ENCODE data around the gene TTLL5. TPM values are rescaled to one million over a fixed set of nuclear protein-coding genes. Genes with fewer than 3 reads are reported as not detected.

TTLL5 gene
- total RNA-seq, 1 donor from 2014 or later = 29.6 TPM

- intact Hi-C loops (cut with micrococcal nuclease) = no loop called here
- DNase-seq (ENCODE audit: low spot score) = no peak
- Mint-ChIP-seq H3K36me3 (ENCODE audit: low read depth) (no peaks in the 10 kb centered on the region), H3K4me3 (ENCODE audit: low read depth) (no peak overlapping the region), H3K27me3 (ENCODE audit: low read depth) (no peaks in the 10 kb centered on the region), H3K4me1 (ENCODE audit: low read depth) (peaks cover 10% of the 10 kb centered on the region), H3K27ac (no peak overlapping the region), H3K9me3 (no peaks in the 10 kb centered on the region)
Measured at GRCh38 chr14:75863221-75863620, 202.2 kb downstream of the TTLL5 start.

- Mint-ChIP-seq H3K27me3 (ENCODE audit: low read depth) (no peaks in the 10 kb centered on the region), H3K9me3 (no peaks in the 10 kb centered on the region), H3K27ac (no peak overlapping the region), H3K4me1 (ENCODE audit: low read depth) (peaks cover 10% of the 10 kb centered on the region), H3K4me3 (ENCODE audit: low read depth) (no peak overlapping the region), H3K36me3 (ENCODE audit: low read depth) (no peaks in the 10 kb centered on the region)
- DNase-seq (ENCODE audit: low spot score) = no peak
- intact Hi-C loops (cut with micrococcal nuclease) = no loop called here
Measured at GRCh38 chr14:75864352-75864751, 203.3 kb downstream of the TTLL5 start.

- H3K4me1 Mint-ChIP-seq (ENCODE audit: low read depth) = peaks cover 10% of the 10 kb centered on the region
- intact Hi-C loops (cut with micrococcal nuclease) = no loop called here
- no peaks in the 10 kb centered on the region for H3K9me3 Mint-ChIP-seq
- no peaks in the 10 kb centered on the region for H3K27me3 Mint-ChIP-seq (ENCODE audit: low read depth)
- H3K27ac Mint-ChIP-seq = no peak overlapping the region
- no peak for DNase-seq (ENCODE audit: low spot score)
- no peak overlapping the region for H3K4me3 Mint-ChIP-seq (ENCODE audit: low read depth)
- no peaks in the 10 kb centered on the region for H3K36me3 Mint-ChIP-seq (ENCODE audit: low read depth)
Measured at GRCh38 chr14:75865531-75865930, 204.5 kb downstream of the TTLL5 start.

GRCh38 chr14:75866970-75867369, 205.9 kb downstream of the TTLL5 start:
- no peak for DNase-seq (ENCODE audit: low spot score)
- H3K9me3 Mint-ChIP-seq = no peaks in the 10 kb centered on the region
- intact Hi-C loops (cut with micrococcal nuclease) = no loop called here
- H3K4me3 Mint-ChIP-seq (ENCODE audit: low read depth) = no peak overlapping the region
- H3K4me1 Mint-ChIP-seq (ENCODE audit: low read depth) = peaks cover 9% of the 10 kb centered on the region
- peaks cover 5% of the 10 kb centered on the region for H3K36me3 Mint-ChIP-seq (ENCODE audit: low read depth)
- no peaks in the 10 kb centered on the region for H3K27me3 Mint-ChIP-seq (ENCODE audit: low read depth)
- no peak overlapping the region for H3K27ac Mint-ChIP-seq

- Mint-ChIP-seq H3K4me3 (ENCODE audit: low read depth) (no peak overlapping the region), H3K9me3 (no peaks in the 10 kb centered on the region), H3K4me1 (ENCODE audit: low read depth) (peaks cover 16% of the 10 kb centered on the region), H3K36me3 (ENCODE audit: low read depth) (peaks cover 5% of the 10 kb centered on the region), H3K27me3 (ENCODE audit: low read depth) (no peaks in the 10 kb centered on the region), H3K27ac (no peak overlapping the region)
- DNase-seq (ENCODE audit: low spot score) = no peak
- intact Hi-C loops (cut with micrococcal nuclease) = no loop called here
Measured at GRCh38 chr14:75871181-75871880, 210.3 kb downstream of the TTLL5 start.

GRCh38 chr14:75875958-75876357, 214.9 kb downstream of the TTLL5 start:
- H3K27ac Mint-ChIP-seq = no peak overlapping the region
- no peak for DNase-seq (ENCODE audit: low spot score)
- no peaks in the 10 kb centered on the region for H3K27me3 Mint-ChIP-seq (ENCODE audit: low read depth)
- H3K4me3 Mint-ChIP-seq (ENCODE audit: low read depth) = no peak overlapping the region
- no peaks in the 10 kb centered on the region for H3K9me3 Mint-ChIP-seq
- intact Hi-C loops (cut with micrococcal nuclease) = no loop called here
- peaks cover 5% of the 10 kb centered on the region for H3K36me3 Mint-ChIP-seq (ENCODE audit: low read depth)
- H3K4me1 Mint-ChIP-seq (ENCODE audit: low read depth) = peaks cover 28% of the 10 kb centered on the region

GRCh38 chr14:75876530-75876929, 215.5 kb downstream of the TTLL5 start:
- Mint-ChIP-seq H3K4me3 (ENCODE audit: low read depth) (no peak overlapping the region), H3K9me3 (no peaks in the 10 kb centered on the region)
- intact Hi-C loops (cut with micrococcal nuclease) = no loop called here

GRCh38 chr14:75877292-75877691, 216.2 kb downstream of the TTLL5 start:
- H3K27me3 Mint-ChIP-seq (ENCODE audit: low read depth) = no peaks in the 10 kb centered on the region
- peaks cover 19% of the 10 kb centered on the region for H3K4me1 Mint-ChIP-seq (ENCODE audit: low read depth)
- no peaks in the 10 kb centered on the region for H3K9me3 Mint-ChIP-seq
- H3K27ac Mint-ChIP-seq = no peak overlapping the region
- no peaks in the 10 kb centered on the region for H3K36me3 Mint-ChIP-seq (ENCODE audit: low read depth)
- intact Hi-C loops (cut with micrococcal nuclease) = no loop called here
- DNase-seq (ENCODE audit: low spot score) = no peak
- no peak overlapping the region for H3K4me3 Mint-ChIP-seq (ENCODE audit: low read depth)

More at GRCh38 chr14:75876530-75876929, 215.5 kb downstream of the TTLL5 start:
- no peak for DNase-seq (ENCODE audit: low spot score)
- H3K4me1 Mint-ChIP-seq (ENCODE audit: low read depth) = peaks cover 22% of the 10 kb centered on the region
- H3K27me3 Mint-ChIP-seq (ENCODE audit: low read depth) = no peaks in the 10 kb centered on the region
- H3K27ac Mint-ChIP-seq = no peak overlapping the region
- peaks cover 2% of the 10 kb centered on the region for H3K36me3 Mint-ChIP-seq (ENCODE audit: low read depth)

- no peak for DNase-seq (ENCODE audit: low spot score)
- Mint-ChIP-seq H3K4me1 (ENCODE audit: low read depth) (peaks cover 20% of the 10 kb centered on the region), H3K9me3 (no peaks in the 10 kb centered on the region), H3K27me3 (ENCODE audit: low read depth) (no peaks in the 10 kb centered on the region), H3K27ac (no peak overlapping the region), H3K4me3 (ENCODE audit: low read depth) (no peak overlapping the region), H3K36me3 (ENCODE audit: low read depth) (no peaks in the 10 kb centered on the region)
- intact Hi-C loops (cut with micrococcal nuclease) = no loop called here
Measured at GRCh38 chr14:75877884-75878283, 216.8 kb downstream of the TTLL5 start.

GRCh38 chr14:75879031-75879430, 218.0 kb downstream of the TTLL5 start:
- Mint-ChIP-seq H3K27ac (no peak overlapping the region), H3K36me3 (ENCODE audit: low read depth) (peaks cover 1% of the 10 kb centered on the region), H3K4me3 (ENCODE audit: low read depth) (no peak overlapping the region), H3K4me1 (ENCODE audit: low read depth) (peaks cover 20% of the 10 kb centered on the region), H3K9me3 (no peaks in the 10 kb centered on the region), H3K27me3 (ENCODE audit: low read depth) (no peaks in the 10 kb centered on the region)
- no peak for DNase-seq (ENCODE audit: low spot score)
- intact Hi-C loops (cut with micrococcal nuclease) = loop anchor here (1.0 kb wide), 1 partner anchor 155 kb away; no protein-coding TSS in a partner anchor

GRCh38 chr14:75880512-75880911, 219.5 kb downstream of the TTLL5 start:
- Mint-ChIP-seq H3K9me3 (no peaks in the 10 kb centered on the region), H3K4me3 (ENCODE audit: low read depth) (no peak overlapping the region), H3K4me1 (ENCODE audit: low read depth) (peaks cover 20% of the 10 kb centered on the region), H3K27me3 (ENCODE audit: low read depth) (no peaks in the 10 kb centered on the region), H3K27ac (no peak overlapping the region), H3K36me3 (ENCODE audit: low read depth) (peaks cover 5% of the 10 kb centered on the region)
- intact Hi-C loops (cut with micrococcal nuclease) = no loop called here
- no peak for DNase-seq (ENCODE audit: low spot score)

- DNase-seq (ENCODE audit: low spot score) = no peak
- Mint-ChIP-seq H3K36me3 (ENCODE audit: low read depth) (peaks cover 5% of the 10 kb centered on the region), H3K4me3 (ENCODE audit: low read depth) (no peak overlapping the region), H3K4me1 (ENCODE audit: low read depth) (peaks cover 12% of the 10 kb centered on the region), H3K27me3 (ENCODE audit: low read depth) (no peaks in the 10 kb centered on the region), H3K27ac (no peak overlapping the region), H3K9me3 (no peaks in the 10 kb centered on the region)
- intact Hi-C loops (cut with micrococcal nuclease) = no loop called here
Measured at GRCh38 chr14:75881994-75882393, 220.9 kb downstream of the TTLL5 start.

GRCh38 chr14:75884198-75884611, 223.2 kb downstream of the TTLL5 start:
- intact Hi-C loops (cut with micrococcal nuclease) = no loop called here
- Mint-ChIP-seq H3K27ac (no peak overlapping the region), H3K4me3 (ENCODE audit: low read depth) (no peak overlapping the region), H3K27me3 (ENCODE audit: low read depth) (no peaks in the 10 kb centered on the region), H3K36me3 (ENCODE audit: low read depth) (peaks cover 5% of the 10 kb centered on the region), H3K4me1 (ENCODE audit: low read depth) (peaks cover 3% of the 10 kb centered on the region), H3K9me3 (no peaks in the 10 kb centered on the region)
- no peak for DNase-seq (ENCODE audit: low spot score)

Measured in activated T-helper 2 cell treated with anti-CD3 and anti-CD28 coated beads, Interferon-gamma antibody, Interleukin-2, Interleukin-4, amounts not matched to agents 10 μg/mL and 5 μg/mL and 100 μg/mL, durations not matched to agents 14 hours and 24 hours and 36 hours (primary cell).